Measurements from ENCODE around the gene RYR1.
A peak's percentile ranks its signal among the peaks of the same experiment; 100 is the strongest.

- peak; percentile 30 for TF ChIP-seq CTCF (IDR thresholded peaks at IDR 0.05)
- no peak for TF ChIP-seq ZFX (IDR thresholded peaks at IDR 0.05; ENCODE audit: borderline replicate concordance)
Measured at GRCh38 chr19:38441657-38442348, 8.3 kb downstream of the RYR1 start.

All from 22Rv1 (cell line).